Measurements from ENCODE around the gene RAB7A. TPM values are rescaled to one million over a fixed set of nuclear protein-coding genes. Genes with fewer than 3 reads are reported as not detected.

RAB7A gene
- total RNA-seq, 1 experiment from 2014 or later = 155 TPM

- TF ChIP-seq CTCF (conservative IDR thresholded peaks at IDR 0.05) = no peak
- Histone ChIP-seq H3K27ac (ENCODE audit: insufficient read length, low read depth, low read length) (no peak overlapping the region), H4K91ac (ENCODE audit: insufficient read length, low read depth, low read length) (no peak overlapping the region), H3K23me2 (ENCODE audit: insufficient read length, low read depth, low read length, poor library complexity, severe bottlenecking) (peaks cover 5% of the 10 kb centered on the region), H3K79me2 (ENCODE audit: insufficient read depth, low read length) (no peaks in the 10 kb centered on the region), H3K18ac (ENCODE audit: insufficient read length, low read depth, low read length) (no peak overlapping the region), H3K4ac (ENCODE audit: low read depth, low read length) (no peak overlapping the region), H3T11ph (ENCODE audit: low read length) (no peak overlapping the region), H3K9ac (ENCODE audit: extremely low read depth, insufficient read length, low read length) (no peak overlapping the region), H4K20me1 (ENCODE audit: control insufficient read depth, insufficient read depth, insufficient read length) (no peaks in the 10 kb centered on the region), H3K14ac (ENCODE audit: insufficient read depth, low read length) (no peak overlapping the region), H3K79me1 (ENCODE audit: insufficient read depth, low read depth, low read length, poor library complexity, severe bottlenecking) (no peaks in the 10 kb centered on the region), H2BK120ac (ENCODE audit: low read depth, low read length, poor library complexity, severe bottlenecking) (no peak overlapping the region), H3K4me2 (ENCODE audit: insufficient read depth, insufficient read length, low read length) (no peak overlapping the region), H3K23ac (ENCODE audit: insufficient read length, low read depth, low read length) (no peak overlapping the region), H3K9me3 (ENCODE audit: control insufficient read depth, low read depth, low read length) (no peaks in the 10 kb centered on the region), H4K8ac (replicated peaks; ENCODE audit: insufficient read length, low read depth, low read length) (no peak overlapping the region), H2BK5ac (ENCODE audit: insufficient read length, low read length) (no peak overlapping the region), H2BK20ac (ENCODE audit: low read depth, low read length, poor library complexity, severe bottlenecking) (no peak overlapping the region), H2AK5ac (ENCODE audit: insufficient read length, low read length) (no peak overlapping the region), H4K5ac (ENCODE audit: insufficient read length, low read depth, low read length) (no peak overlapping the region), H3K56ac (ENCODE audit: insufficient read length, low read depth, low read length) (no peak overlapping the region), H2BK12ac (ENCODE audit: insufficient read length, low read depth, low read length) (no peak overlapping the region), H2AFZ (ENCODE audit: low read length) (no peak overlapping the region), H3K4me1 (ENCODE audit: insufficient read depth, low read length) (no peaks in the 10 kb centered on the region; the same call in 1 of the 2 replicates), H2BK15ac (ENCODE audit: low read depth, low read length) (no peak overlapping the region), H3K27me3 (ENCODE audit: insufficient read depth, low read length) (peaks cover 17% of the 10 kb centered on the region; the same call in 1 of the 2 replicates)
- no CpG with 5 or more reads among the region's 2 CpGs for WGBS (ENCODE audit: extremely low coverage, insufficient read length, low lambda C conversion rate)
- H3K36me3 Mint-ChIP-seq (ENCODE audit: insufficient read depth in 1 of 3, low read depth in 3 of 3) = no peaks in the 10 kb centered on the region
- no peaks in the 10 kb centered on the region for H3K9me3 Mint-ChIP-seq
- H3K4me3 Mint-ChIP-seq = peak overlapping the region; percentile 26 to 80; a peak in 1 of 5 replicates
- no peak overlapping the region for H3K27ac Mint-ChIP-seq
- no peak for DNase-seq
- peaks cover 19 to 21% of the 10 kb centered on the region in 2 experiments for H3K4me1 Mint-ChIP-seq
- peaks cover 39% of the 10 kb centered on the region for H3K27me3 Mint-ChIP-seq (ENCODE audit: low read depth)
Measured at GRCh38 chr3:128679338-128679737, 46.6 kb upstream of the RAB7A start.

Data from H9 (cell line).